GM23338 (cell line): ENCODE measurements around the gene ENOX2. TPM values are rescaled to one million over a fixed set of nuclear protein-coding genes. Genes with fewer than 3 reads are reported as not detected.

ENCODE experiments used
- ATAC-seq: fragments of 200-7000 bp; cut with Tn5 transposase; 3 replicates; pipeline ENCODE4 v1.9.1; 2020
- DNase-seq: peaks from one replicate; pipeline ENCODE4 v3.0.0-alpha.2; 2015; ENCODE audit warnings: low spot score
- H2AFZ ChIP-seq: fragments of 200-600 bp; sonication (generic); 2 replicates; pipeline ENCODE4 v1.8.0; 2016; ENCODE audit warnings: antibody characterized with exemption, mild to moderate bottlenecking, moderate library complexity
- H3F3A ChIP-seq: fragments of 200-600 bp; sonication (generic); replicated peaks from 2 replicates; pipeline ENCODE4 v1.8.0; 2017; ENCODE audit warnings: antibody characterized with exemption, mixed run types, low read depth
- H3K27ac ChIP-seq: fragments of 200-600 bp; sonication (generic); 2 replicates; pipeline ENCODE4 v1.6.1; 2016; ENCODE audit warnings: low read depth
- H3K27me3 ChIP-seq: fragments of 200-600 bp; sonication (generic); 2 replicates; pipeline ENCODE4 v1.8.0; 2016; ENCODE audit warnings: mild to moderate bottlenecking, mixed run types, moderate library complexity; ENCODE audit not compliant: insufficient read depth
- H3K36me3 ChIP-seq: fragments of 200-600 bp; sonication (generic); 2 replicates; pipeline ENCODE4 v1.8.0; 2016; ENCODE audit warnings: mild to moderate bottlenecking; ENCODE audit not compliant: insufficient read depth
- H3K4me1 ChIP-seq: fragments of 200-600 bp; sonication (generic); 2 replicates; pipeline ENCODE4 v1.8.0; 2016; ENCODE audit warnings: mild to moderate bottlenecking, moderate library complexity; ENCODE audit not compliant: insufficient read depth
- H3K4me2 ChIP-seq: fragments of 200-600 bp; sonication (generic); 2 replicates; pipeline ENCODE4 v1.7.1; 2017; ENCODE audit warnings: mixed run types
- H3K4me3 ChIP-seq: fragments of 200-600 bp; sonication (generic); 2 replicates; pipeline ENCODE4 v1.6.1; 2016; ENCODE audit warnings: mixed run types
- H3K79me2 ChIP-seq: fragments of 200-600 bp; sonication (generic); replicated peaks from 2 replicates; pipeline ENCODE4 v1.8.0; 2017; ENCODE audit warnings: mild to moderate bottlenecking; ENCODE audit not compliant: insufficient read depth
- H3K9me2 ChIP-seq: fragments of 200-600 bp; sonication (generic); 2 replicates; pipeline ENCODE4 v1.8.0; 2017; ENCODE audit not compliant: insufficient read depth
- H4K20me1 ChIP-seq: fragments of 200-600 bp; sonication (generic); replicated peaks from 2 replicates; pipeline ENCODE4 v1.8.0; 2017; ENCODE audit warnings: mild to moderate bottlenecking; ENCODE audit not compliant: insufficient read depth
- H3K27ac Mint-ChIP-seq: 2 replicates; pipeline ENCODE4 v1.8.0; 2020; ENCODE audit warnings: inconsistent platforms, mild to moderate bottlenecking, moderate library complexity, mixed read lengths
- H3K27me3 Mint-ChIP-seq: 3 replicates; pipeline ENCODE4 v1.8.0; 2022; ENCODE audit warnings: low read depth, mild to moderate bottlenecking, moderate library complexity, mixed read lengths, inconsistent platforms; ENCODE audit not compliant: insufficient read depth, poor library complexity
- H3K36me3 Mint-ChIP-seq: 3 replicates; pipeline ENCODE4 v1.8.0; 2021; ENCODE audit warnings: low read depth, mild to moderate bottlenecking, inconsistent platforms, moderate library complexity, mixed read lengths
- H3K4me1 Mint-ChIP-seq: 3 replicates; pipeline ENCODE4 v1.8.0; 2020; ENCODE audit warnings: mild to moderate bottlenecking, inconsistent platforms, mixed read lengths
- H3K4me3 Mint-ChIP-seq: 3 replicates; pipeline ENCODE4 v1.8.0; 2021; ENCODE audit warnings: moderate library complexity, mild to moderate bottlenecking, inconsistent platforms, mixed read lengths
- H3K9me3 Mint-ChIP-seq: 3 replicates; pipeline ENCODE4 v1.8.0; 2020; ENCODE audit warnings: moderate library complexity, mild to moderate bottlenecking, inconsistent platforms, mixed read lengths
- CREB1 ChIP-seq: fragments of 250-450 bp; sonication (Bioruptor Pico); IDR thresholded peaks from 2 replicates; pipeline ENCODE4 v1.5.0; 2020; ENCODE audit warnings: low read depth, mild to moderate bottlenecking, moderate library complexity
- EZH2 ChIP-seq: fragments of 200-600 bp; sonication (generic); IDR thresholded peaks from one replicate; pipeline ENCODE4 v1.8.0; 2017; ENCODE audit warnings: antibody characterized with exemption, mild to moderate bottlenecking, low read depth; ENCODE audit not compliant: unreplicated experiment
- EZH2phosphoT487 ChIP-seq: fragments of 200-600 bp; sonication (generic); IDR thresholded peaks from one replicate; pipeline ENCODE4 v1.8.1; 2018; ENCODE audit warnings: antibody characterized with exemption; ENCODE audit not compliant: unreplicated experiment
- NANOG ChIP-seq: IDR thresholded peaks from 2 replicates; pipeline ENCODE4 v1.6.1; 2016; ENCODE audit warnings: antibody characterized with exemption, borderline replicate concordance
- POLR2AphosphoS5 ChIP-seq: IDR thresholded peaks from 2 replicates; pipeline ENCODE4 v1.6.1; 2016; ENCODE audit warnings: antibody characterized with exemption, low read depth
- STAT1 ChIP-seq: IDR thresholded peaks from one replicate; pipeline ENCODE4 v1.6.1; 2016; ENCODE audit warnings: antibody characterized with exemption; ENCODE audit not compliant: unreplicated experiment
- ZNF114 ChIP-seq: fragments of 250-450 bp; sonication (Bioruptor Pico); IDR thresholded peaks from 2 replicates; pipeline ENCODE4 v1.5.0; 2020; ENCODE audit warnings: mild to moderate bottlenecking, moderate library complexity
- ZNF331 ChIP-seq: fragments of 250-450 bp; sonication (Bioruptor Pico); IDR thresholded peaks from 2 replicates; pipeline ENCODE4 v1.5.0; 2020; ENCODE audit warnings: low read depth, mild to moderate bottlenecking, moderate library complexity
- polyA plus RNA-seq: library from polyadenylated mRNA; unstranded; fragments of >200 nt; fragmentation: Nextera tagmentation; extraction: Ambion mirVana; gene quantifications from 2 replicates; pipeline ENCODE4 v1.2.1, GENCODE V29; 2016
- total RNA-seq: library from RNA; depleted of rRNA; stranded (reverse); fragments of >200 nt; shearing (Covaris generic); gene quantifications from 2 replicates; pipeline ENCODE4 v1.2.3, GENCODE V29; 2014
- TF ChIP-seq, protein P1 (sequence below): IDR thresholded peaks from one replicate; pipeline ENCODE4 v1.6.1; 2018; ENCODE audit warnings: antibody characterized with exemption; ENCODE audit not compliant: unreplicated experiment
- TF ChIP-seq, protein P2 (sequence below): IDR thresholded peaks from 2 replicates; pipeline ENCODE4 v1.6.1; 2016; ENCODE audit warnings: antibody characterized with exemption
- TF ChIP-seq, protein P3 (sequence below), 2 experiments: fragments of 200-600 bp in 1 of 2; sonication (generic) in 1 of 2; conservative IDR thresholded peaks; 2 replicates each; pipeline versions ENCODE4 v1.5.1 to v1.6.1; 2016 to 2017; ENCODE audit warnings: antibody characterized with exemption in 2 of 2, low read depth in 2 of 2, mild to moderate bottlenecking in 2 of 2, moderate library complexity in 1 of 2
- TF ChIP-seq, protein P4 (sequence below): fragments of 250-450 bp; sonication (Bioruptor Pico); IDR thresholded peaks from 2 replicates; pipeline ENCODE4 v1.5.0; 2020; ENCODE audit warnings: mild to moderate bottlenecking, moderate library complexity

ENOX2 gene
- total and polyA plus RNA-seq, 2 experiments from 2014 or later, result 9.6 to 11.2 TPM

DNA sequence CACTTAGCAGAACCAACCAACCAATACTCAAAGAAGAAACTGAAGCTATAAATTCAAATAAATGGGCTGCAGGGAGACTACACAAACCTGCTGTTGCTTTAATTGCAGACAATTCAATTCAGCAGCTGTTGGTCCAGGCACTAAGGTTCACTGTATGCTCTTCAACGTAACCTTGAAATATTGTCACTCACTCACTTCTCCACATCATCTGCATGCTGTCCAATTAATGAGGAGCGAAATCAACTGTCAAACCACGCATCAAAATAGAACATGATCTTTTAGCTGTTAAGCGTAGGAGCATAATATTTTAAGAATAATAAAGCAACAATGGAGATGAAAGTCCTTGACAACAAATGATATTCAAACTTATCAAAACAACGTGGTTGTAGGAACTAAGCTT, 17.0 kb downstream of the ENOX2 start (continued):
- TF ChIP-seq, protein P1, sequence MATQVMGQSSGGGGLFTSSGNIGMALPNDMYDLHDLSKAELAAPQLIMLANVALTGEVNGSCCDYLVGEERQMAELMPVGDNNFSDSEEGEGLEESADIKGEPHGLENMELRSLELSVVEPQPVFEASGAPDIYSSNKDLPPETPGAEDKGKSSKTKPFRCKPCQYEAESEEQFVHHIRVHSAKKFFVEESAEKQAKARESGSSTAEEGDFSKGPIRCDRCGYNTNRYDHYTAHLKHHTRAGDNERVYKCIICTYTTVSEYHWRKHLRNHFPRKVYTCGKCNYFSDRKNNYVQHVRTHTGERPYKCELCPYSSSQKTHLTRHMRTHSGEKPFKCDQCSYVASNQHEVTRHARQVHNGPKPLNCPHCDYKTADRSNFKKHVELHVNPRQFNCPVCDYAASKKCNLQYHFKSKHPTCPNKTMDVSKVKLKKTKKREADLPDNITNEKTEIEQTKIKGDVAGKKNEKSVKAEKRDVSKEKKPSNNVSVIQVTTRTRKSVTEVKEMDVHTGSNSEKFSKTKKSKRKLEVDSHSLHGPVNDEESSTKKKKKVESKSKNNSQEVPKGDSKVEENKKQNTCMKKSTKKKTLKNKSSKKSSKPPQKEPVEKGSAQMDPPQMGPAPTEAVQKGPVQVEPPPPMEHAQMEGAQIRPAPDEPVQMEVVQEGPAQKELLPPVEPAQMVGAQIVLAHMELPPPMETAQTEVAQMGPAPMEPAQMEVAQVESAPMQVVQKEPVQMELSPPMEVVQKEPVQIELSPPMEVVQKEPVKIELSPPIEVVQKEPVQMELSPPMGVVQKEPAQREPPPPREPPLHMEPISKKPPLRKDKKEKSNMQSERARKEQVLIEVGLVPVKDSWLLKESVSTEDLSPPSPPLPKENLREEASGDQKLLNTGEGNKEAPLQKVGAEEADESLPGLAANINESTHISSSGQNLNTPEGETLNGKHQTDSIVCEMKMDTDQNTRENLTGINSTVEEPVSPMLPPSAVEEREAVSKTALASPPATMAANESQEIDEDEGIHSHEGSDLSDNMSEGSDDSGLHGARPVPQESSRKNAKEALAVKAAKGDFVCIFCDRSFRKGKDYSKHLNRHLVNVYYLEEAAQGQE, result no peak
- TF ChIP-seq POLR2AphosphoS5, result no peak
- no peak for TF ChIP-seq EZH2phosphoT487

DNA sequence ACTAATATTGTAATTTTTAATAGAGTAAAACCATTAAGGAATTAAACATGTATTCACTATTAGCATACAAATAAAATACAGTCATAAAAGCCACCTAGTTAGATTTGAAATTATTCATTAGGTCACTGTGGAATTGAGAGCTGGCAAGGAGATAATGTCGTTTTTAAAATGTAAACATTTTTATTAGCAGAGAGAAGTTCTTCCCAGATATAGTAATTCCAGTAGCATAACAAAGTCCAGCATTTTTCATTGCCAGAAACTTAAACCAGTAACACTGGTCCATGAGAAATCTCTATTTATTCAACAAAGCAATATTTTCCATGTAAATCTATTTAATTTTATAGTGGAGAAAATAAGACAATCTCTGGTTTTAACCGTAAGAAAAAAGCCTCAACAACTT, 17.5 kb downstream of the ENOX2 start:
- Histone ChIP-seq H3K4me3 (no peak overlapping the region), H3K4me1 (no peaks in the 10 kb centered on the region), H3K9me2 (no peaks in the 10 kb centered on the region), H3K79me2 (no peaks in the 10 kb centered on the region), H2AFZ (no peak overlapping the region), H3K27ac (no peak overlapping the region), H4K20me1 (no peaks in the 10 kb centered on the region), H3K36me3 (no peaks in the 10 kb centered on the region), H3F3A (no peaks in the 10 kb centered on the region), H3K4me2 (no peak overlapping the region), H3K27me3 (no peaks in the 10 kb centered on the region)
- H3K36me3 Mint-ChIP-seq, result no peaks in the 10 kb centered on the region
- H3K4me3 Mint-ChIP-seq, result no peak overlapping the region
- H3K9me3 Mint-ChIP-seq, result no peaks in the 10 kb centered on the region
- DNase-seq (no peak), ATAC-seq (no peak)
- no peak overlapping the region for H3K27ac Mint-ChIP-seq
- H3K4me1 Mint-ChIP-seq, result peaks cover 8% of the 10 kb centered on the region; the same call in 2 of the 3 replicates
- no peaks in the 10 kb centered on the region for H3K27me3 Mint-ChIP-seq
- TF ChIP-seq CREB1 (no peak), ZNF331 (CRISPR knock-in tag) (no peak), EZH2phosphoT487 (no peak), EZH2 (no peak), ZNF114 (CRISPR knock-in tag) (no peak), STAT1 (no peak), NANOG (no peak), POLR2AphosphoS5 (no peak)
- TF ChIP-seq, protein P2, sequence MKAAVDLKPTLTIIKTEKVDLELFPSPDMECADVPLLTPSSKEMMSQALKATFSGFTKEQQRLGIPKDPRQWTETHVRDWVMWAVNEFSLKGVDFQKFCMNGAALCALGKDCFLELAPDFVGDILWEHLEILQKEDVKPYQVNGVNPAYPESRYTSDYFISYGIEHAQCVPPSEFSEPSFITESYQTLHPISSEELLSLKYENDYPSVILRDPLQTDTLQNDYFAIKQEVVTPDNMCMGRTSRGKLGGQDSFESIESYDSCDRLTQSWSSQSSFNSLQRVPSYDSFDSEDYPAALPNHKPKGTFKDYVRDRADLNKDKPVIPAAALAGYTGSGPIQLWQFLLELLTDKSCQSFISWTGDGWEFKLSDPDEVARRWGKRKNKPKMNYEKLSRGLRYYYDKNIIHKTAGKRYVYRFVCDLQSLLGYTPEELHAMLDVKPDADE, result no peak
- TF ChIP-seq, protein P3, sequence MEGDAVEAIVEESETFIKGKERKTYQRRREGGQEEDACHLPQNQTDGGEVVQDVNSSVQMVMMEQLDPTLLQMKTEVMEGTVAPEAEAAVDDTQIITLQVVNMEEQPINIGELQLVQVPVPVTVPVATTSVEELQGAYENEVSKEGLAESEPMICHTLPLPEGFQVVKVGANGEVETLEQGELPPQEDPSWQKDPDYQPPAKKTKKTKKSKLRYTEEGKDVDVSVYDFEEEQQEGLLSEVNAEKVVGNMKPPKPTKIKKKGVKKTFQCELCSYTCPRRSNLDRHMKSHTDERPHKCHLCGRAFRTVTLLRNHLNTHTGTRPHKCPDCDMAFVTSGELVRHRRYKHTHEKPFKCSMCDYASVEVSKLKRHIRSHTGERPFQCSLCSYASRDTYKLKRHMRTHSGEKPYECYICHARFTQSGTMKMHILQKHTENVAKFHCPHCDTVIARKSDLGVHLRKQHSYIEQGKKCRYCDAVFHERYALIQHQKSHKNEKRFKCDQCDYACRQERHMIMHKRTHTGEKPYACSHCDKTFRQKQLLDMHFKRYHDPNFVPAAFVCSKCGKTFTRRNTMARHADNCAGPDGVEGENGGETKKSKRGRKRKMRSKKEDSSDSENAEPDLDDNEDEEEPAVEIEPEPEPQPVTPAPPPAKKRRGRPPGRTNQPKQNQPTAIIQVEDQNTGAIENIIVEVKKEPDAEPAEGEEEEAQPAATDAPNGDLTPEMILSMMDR (conservative IDR thresholded peaks at IDR 0.05; ENCODE audit: low read depth in 2 of 2), result no peak
- TF ChIP-seq, protein P4, sequence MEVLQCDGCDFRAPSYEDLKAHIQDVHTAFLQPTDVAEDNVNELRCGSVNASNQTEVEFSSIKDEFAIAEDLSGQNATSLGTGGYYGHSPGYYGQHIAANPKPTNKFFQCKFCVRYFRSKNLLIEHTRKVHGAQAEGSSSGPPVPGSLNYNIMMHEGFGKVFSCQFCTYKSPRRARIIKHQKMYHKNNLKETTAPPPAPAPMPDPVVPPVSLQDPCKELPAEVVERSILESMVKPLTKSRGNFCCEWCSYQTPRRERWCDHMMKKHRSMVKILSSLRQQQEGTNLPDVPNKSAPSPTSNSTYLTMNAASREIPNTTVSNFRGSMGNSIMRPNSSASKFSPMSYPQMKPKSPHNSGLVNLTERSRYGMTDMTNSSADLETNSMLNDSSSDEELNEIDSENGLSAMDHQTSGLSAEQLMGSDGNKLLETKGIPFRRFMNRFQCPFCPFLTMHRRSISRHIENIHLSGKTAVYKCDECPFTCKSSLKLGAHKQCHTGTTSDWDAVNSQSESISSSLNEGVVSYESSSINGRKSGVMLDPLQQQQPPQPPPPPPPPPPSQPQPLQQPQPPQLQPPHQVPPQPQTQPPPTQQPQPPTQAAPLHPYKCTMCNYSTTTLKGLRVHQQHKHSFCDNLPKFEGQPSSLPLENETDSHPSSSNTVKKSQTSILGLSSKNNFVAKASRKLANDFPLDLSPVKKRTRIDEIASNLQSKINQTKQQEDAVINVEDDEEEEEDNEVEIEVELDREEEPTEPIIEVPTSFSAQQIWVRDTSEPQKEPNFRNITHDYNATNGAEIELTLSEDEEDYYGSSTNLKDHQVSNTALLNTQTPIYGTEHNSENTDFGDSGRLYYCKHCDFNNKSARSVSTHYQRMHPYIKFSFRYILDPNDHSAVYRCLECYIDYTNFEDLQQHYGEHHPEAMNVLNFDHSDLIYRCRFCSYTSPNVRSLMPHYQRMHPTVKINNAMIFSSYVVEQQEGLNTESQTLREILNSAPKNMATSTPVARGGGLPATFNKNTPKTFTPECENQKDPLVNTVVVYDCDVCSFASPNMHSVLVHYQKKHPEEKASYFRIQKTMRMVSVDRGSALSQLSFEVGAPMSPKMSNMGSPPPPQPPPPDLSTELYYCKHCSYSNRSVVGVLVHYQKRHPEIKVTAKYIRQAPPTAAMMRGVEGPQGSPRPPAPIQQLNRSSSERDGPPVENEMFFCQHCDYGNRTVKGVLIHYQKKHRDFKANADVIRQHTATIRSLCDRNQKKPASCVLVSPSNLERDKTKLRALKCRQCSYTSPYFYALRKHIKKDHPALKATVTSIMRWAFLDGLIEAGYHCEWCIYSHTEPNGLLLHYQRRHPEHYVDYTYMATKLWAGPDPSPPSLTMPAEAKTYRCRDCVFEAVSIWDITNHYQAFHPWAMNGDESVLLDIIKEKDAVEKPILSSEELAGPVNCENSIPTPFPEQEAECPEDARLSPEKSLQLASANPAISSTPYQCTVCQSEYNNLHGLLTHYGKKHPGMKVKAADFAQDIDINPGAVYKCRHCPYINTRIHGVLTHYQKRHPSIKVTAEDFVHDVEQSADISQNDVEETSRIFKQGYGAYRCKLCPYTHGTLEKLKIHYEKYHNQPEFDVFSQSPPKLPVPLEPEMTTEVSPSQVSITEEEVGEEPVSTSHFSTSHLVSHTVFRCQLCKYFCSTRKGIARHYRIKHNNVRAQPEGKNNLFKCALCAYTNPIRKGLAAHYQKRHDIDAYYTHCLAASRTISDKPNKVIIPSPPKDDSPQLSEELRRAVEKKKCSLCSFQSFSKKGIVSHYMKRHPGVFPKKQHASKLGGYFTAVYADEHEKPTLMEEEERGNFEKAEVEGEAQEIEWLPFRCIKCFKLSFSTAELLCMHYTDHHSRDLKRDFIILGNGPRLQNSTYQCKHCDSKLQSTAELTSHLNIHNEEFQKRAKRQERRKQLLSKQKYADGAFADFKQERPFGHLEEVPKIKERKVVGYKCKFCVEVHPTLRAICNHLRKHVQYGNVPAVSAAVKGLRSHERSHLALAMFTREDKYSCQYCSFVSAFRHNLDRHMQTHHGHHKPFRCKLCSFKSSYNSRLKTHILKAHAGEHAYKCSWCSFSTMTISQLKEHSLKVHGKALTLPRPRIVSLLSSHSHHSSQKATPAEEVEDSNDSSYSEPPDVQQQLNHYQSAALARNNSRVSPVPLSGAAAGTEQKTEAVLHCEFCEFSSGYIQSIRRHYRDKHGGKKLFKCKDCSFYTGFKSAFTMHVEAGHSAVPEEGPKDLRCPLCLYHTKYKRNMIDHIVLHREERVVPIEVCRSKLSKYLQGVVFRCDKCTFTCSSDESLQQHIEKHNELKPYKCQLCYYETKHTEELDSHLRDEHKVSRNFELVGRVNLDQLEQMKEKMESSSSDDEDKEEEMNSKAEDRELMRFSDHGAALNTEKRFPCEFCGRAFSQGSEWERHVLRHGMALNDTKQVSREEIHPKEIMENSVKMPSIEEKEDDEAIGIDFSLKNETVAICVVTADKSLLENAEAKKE (CRISPR knock-in tag), result no peak
